ENCODE results near the gene VEPH1. TPM values are rescaled to one million over a fixed set of nuclear protein-coding genes. Genes with fewer than 3 reads are reported as not detected.

Gene VEPH1
- polyA plus RNA-seq, 10 donors, result 0.36 to 1.7 (median 1.1) TPM

- no peak for DNase-seq
Observed at GRCh38 chr3:157390713-157391515, 112.3 kb downstream of the VEPH1 start.

GRCh38 chr3:157388976-157389375 lies 114.2 kb downstream of the VEPH1 start:
- DNase-seq, result no peak

DNA sequence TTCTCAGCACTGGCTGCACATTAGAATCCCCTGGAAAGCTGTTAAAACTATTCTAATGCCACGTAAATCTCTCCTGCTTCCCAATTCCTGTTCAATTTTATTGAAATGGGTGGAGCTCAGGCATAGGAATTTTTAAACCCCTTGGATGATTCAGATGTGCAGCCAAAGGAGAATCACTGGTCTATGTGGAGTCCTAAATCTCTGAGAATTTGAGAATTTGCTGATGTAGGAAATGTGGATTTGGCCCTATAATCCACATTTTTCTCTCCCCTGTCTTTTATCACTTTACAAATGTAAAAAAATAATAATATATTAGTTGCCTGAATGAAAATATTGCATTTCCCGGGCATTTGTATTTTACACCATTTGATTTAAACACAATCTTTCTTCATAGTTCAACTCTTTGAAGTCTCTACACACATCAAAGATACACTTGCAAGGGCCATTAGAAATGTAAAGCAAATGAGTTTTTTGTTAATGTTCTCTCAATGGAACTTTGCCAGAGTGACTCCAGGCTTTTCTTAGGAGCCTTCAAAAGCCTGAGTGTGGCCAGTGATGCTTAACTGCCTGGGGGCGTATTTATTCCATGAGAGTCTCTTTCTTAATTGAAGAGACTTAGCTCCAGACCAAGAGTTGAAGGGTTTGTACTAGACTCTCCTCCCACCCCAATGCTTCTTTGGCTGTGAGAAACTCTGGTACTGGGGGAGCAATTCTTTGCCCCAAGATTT lies 115.3 kb downstream of the VEPH1 start:
- peak in 1 of 3 donors; percentile 37 for DNase-seq

DNA sequence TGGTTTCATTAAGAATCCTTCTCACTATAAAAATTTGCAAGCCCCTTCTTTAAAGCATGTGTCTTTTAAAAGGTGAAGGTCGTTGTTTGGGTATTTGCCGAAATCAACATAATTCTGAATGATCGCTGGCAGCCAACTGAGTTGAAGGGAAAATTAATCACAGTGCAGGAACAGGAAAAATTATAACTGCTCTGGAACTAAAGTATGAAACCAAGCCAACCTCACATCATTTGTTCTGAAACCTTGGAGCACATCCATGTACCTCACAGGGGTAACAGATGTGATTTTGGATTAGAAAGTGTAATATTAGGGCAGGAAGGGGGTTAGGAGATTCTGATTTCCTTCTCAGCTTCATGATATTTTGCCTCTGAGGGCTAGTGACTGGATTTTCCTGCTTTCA lies 118.7 kb downstream of the VEPH1 start:
- DNase-seq, result peak in 1 of 3 donors; percentile 56

GRCh38 chr3:157384031-157384430 lies 119.2 kb downstream of the VEPH1 start:
- peak in 1 of 3 donors; percentile 43 for DNase-seq

DNA sequence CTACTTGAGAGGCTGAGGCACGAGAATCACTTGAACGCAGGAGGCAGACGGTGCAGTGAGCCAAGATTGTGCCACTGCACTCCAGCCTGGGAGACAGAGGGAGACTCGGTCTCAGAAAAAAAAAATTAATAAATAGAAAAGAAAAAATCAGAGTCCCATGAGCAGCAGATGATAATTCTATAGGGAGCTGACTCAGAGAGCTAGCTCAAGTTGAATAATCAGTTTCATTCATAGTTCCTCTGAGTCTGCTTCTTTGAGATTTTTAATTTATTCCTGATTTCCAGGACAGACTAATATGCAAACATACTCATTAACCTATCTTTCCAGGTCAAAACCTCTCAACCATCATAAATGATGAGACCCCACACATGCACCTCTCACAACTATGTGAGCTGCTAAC lies 121.6 kb downstream of the VEPH1 start:
- DNase-seq, result no peak

GRCh38 chr3:157379525-157380140 lies 123.6 kb downstream of the VEPH1 start:
- no peak for DNase-seq

- peak in 1 of 3 donors; percentile 52 for DNase-seq
Observed at GRCh38 chr3:157376603-157377300, 126.5 kb downstream of the VEPH1 start.

DNA sequence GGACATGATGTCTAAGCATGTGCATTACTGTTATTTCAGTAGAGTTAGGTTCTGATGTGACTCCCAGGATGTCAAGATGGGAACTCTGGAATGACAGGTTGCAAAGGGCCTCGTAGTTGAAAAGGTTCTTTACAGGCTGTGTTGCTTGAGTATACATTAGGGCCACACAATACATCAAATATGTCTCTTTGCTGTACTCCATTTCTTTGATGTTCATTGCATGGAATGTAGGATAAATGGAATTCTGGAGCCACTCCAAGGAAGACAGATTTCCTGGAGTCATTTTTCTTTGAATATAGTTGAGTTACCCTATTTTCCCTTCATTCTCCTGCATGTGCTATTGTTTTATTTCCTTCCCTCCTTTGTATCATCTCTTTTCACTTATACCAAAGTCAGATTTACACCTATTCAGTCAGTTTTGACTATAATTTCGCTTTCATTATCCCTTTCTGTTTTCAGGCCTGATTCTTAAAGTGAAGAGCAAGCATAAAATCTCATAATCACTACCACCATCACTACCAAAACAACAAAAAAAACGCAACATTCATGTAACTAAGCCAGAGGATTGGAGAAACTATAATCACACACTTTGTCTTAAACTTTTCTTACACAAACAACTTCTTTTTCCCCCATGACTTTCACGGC lies 127.8 kb downstream of the VEPH1 start:
- peak in 1 of 3 donors; percentile 28 for DNase-seq

DNA sequence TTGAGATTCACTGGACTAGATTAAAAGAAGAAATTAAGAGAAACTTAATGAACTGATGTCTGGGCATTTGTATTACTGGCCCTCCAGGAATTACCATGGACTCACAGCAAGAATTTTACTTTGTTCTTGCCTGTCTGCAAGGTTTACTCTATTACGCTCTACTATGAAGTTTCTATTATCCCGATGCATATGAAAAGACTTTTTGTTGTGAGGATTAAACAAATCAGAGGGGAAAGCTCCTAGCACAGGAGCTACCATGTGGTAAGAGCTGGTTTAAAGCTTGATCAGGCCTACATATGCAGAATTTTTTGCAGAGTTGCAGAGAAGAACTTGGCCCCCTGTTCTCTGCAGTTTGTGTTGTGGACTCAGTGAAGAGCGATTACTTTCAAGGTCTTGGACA lies 128.3 kb downstream of the VEPH1 start:
- DNase-seq, result no peak

DNA sequence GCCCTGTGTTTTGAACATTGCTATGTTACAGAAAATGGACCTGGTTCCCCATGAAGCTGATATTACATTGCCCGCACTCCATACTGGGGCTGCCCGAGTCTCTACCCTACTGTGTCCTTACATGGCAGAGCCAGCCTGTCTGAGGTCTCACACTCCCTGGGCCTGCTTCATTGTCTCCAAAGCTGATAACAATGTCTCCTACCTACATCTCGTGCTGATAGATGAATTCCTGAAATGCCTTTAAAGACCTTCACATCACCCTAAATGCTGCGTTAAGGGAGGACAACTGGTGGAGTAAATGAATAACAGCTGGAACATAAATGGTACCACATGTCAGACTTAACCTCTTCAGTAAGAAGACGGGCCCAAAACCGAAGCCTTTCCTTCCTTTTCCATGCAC lies 129.4 kb downstream of the VEPH1 start:
- DNase-seq, result peak in 1 of 3 donors; percentile 47

- DNase-seq, result no peak
Observed at GRCh38 chr3:157370867-157371266, 132.3 kb downstream of the VEPH1 start.

DNA sequence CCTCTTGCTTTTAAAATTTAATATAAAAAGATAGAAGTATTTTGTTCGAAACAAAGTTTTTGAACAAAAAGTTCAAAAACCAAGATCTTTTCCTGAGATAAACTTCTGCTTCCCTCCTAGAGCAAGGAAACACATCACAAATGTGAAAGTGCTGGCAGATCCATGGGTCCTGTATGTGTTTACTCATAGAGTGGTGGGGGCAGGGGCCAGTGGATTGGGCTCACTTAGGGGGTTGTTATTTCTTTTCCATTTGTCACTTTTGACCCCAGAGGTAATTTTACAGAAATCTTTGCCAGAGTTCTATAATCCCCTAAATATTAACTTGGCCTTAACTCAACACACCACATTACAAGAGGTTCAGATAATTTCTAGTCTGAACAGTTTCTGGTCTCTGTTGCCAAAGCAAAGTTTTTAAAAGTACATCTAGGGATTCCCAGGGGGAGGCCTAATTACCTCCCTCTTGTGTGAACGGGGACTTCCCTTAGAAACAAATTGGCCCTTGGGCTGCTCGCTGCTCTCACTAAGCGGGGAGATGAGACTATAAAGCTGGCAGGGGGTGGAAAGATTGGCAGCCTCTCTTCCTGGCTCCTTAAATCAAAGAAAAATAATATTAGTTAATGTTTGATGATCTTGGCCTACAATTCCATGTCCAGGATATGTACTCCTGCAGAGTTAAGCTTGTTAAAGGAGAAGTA lies 133.3 kb downstream of the VEPH1 start:
- DNase-seq, result peak in 2 of 3 donors; percentile 63 to 72

GRCh38 chr3:157368171-157368570 lies 135.0 kb downstream of the VEPH1 start:
- no peak for DNase-seq

DNA sequence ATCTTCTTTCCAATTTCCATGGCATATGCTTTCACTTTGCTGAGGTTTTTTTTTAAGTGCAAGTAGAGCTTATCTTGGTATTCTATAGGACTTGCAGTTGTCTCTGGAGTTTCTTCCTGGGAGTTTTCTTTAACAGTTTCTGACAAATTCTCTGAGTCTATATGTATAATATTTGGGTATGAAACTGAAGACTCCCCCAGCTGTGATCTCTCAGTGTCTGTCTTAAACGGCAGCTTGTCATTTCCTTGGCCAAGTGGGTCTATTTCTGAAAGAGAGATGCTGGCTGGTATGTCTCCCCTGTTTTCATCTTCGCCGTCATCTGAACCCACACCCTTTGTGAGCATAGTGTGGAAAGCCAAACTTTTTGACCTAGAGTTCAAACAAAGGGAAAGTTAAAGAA lies 139.8 kb downstream of the VEPH1 start:
- DNase-seq, result no peak

DNA sequence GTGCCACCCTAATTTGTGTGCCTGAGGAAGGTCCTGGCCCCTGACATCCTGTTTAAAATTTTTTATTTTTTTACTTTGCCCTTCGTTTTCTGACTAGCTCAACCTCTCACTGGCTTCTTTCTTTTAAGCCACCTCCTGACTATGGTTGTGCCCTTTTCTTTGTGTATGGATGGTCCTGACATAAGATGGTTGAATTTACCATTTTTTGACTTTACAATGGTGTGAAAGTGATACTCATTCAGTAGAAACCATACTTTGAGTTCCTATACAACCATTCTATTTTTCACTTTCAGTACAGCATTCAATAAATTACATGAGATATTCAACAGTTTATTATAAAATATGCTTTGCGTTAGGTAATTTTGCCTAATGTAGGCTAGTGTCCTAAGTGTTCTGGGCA lies 140.9 kb downstream of the VEPH1 start:
- no peak for DNase-seq

- peak in 1 of 3 donors; percentile 82 for DNase-seq
Observed at GRCh38 chr3:157360044-157360443, 143.2 kb downstream of the VEPH1 start.

DNA sequence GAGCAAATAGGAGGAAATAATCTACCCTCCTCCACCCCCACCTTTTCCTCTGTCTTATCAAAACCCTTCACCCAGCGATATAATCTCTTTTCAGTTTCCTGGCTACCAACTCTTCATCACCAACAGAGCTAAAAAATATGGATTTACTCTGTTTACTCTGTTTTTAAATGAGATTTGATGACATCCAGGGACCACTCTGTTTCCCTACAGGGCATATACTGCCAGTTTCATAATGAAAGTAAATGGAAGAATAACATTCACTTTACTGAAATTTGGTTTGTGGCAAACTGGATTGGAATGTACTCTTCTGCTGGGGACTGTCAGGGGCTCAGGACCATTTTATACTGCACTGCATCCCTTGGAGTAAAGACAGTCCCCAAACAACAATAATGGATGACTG lies 146.7 kb downstream of the VEPH1 start:
- DNase-seq, result no peak

DNA sequence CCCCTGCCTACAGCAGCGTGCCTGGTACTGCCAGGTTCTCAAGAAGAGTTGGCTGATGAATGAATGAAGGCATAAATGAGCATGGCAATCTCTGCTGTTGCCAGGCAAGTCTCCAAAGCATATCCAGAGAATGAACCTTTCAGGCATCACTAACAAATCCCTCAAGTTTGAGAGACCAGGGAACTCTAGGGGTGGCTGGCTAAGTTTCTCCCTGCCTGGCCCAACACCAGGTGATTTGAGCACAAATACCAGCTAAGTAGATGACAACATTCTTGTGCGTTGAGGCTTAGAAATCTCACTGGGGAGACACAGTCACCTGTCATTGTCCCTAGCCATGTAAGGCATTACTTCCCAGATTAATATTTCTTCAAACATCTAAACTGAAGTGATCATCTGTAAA lies 147.9 kb downstream of the VEPH1 start:
- DNase-seq, result no peak

GRCh38 chr3:157354722-157355121 lies 148.5 kb downstream of the VEPH1 start:
- no peak for DNase-seq

DNA sequence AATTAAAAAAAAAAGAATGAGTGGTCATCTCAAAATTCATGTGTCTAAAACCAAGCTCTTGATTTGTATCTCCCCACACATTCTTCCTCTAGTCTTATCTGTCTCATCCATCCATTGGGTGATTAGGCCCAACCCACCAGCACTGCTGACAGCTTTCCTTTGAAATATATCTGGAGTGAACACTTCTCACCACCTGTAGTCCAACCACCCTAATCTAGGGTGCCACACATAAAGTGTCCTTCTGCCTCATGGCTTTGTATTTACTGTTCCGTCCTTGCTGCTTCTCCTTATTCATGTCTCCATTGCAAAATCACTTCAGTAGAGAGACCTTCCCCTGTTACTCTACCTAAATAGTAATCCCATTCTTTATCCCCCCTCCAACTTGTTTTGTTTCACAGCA lies 149.0 kb downstream of the VEPH1 start:
- no peak for DNase-seq

Measured in muscle of back (tissue), 11 donors.